T-helper 1 cell treated with Interleukin-12 subunit alpha and Interleukin-12 subunit beta and Interleukin-4 antibody, amounts not matched to agents 30 μg/mL and 1 μg/mL, for 36 hours (primary cell): ENCODE measurements around the gene EIF1AX.
"Not testable (repeated sequence)": the region's sequence is repeated elsewhere in the genome, so short reads cannot be mapped to it uniquely, and the experiment has no call there.

Experiments
- H3K27ac Mint-ChIP-seq: one replicate; pipeline ENCODE4 v1.8.0; 2021; ENCODE audit warnings: mild to moderate bottlenecking, mixed read lengths
- H3K27me3 Mint-ChIP-seq: one replicate; pipeline ENCODE4 v1.8.0; 2021; ENCODE audit warnings: low read depth, mixed read lengths
- H3K36me3 Mint-ChIP-seq: one replicate; pipeline ENCODE4 v1.8.0; 2021; ENCODE audit warnings: low read depth, mixed read lengths
- H3K4me1 Mint-ChIP-seq: one replicate; pipeline ENCODE4 v1.8.0; 2021; ENCODE audit warnings: low read depth, mixed read lengths
- H3K4me3 Mint-ChIP-seq: one replicate; pipeline ENCODE4 v1.8.0; 2021; ENCODE audit warnings: mild to moderate bottlenecking, moderate library complexity, mixed read lengths
- H3K9me3 Mint-ChIP-seq: one replicate; pipeline ENCODE4 v1.8.0; 2021; ENCODE audit warnings: mixed read lengths

The EIF1AX gene

DNA sequence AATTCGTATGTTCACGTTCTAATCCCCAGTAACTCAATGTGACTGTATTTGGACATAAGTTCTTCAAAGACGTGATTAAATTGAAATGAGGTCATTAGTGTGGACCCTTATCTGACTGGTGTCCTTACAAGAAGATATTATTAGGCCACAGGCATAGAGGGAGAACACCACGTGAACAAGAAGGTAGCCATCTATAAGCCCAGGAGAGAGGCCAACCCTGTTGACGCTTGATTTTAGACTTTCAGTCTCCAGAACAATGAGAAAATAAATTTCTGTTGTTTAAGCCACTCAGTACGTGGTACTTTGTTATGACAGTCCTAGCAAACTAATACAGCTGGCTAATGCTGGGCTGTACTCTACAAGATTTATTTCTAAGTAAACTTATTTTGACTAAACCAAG lies 1.5 kb upstream of the EIF1AX start:
- Mint-ChIP-seq H3K27ac (no peak overlapping the region), H3K9me3 (no peaks in the 10 kb centered on the region), H3K27me3 (no peaks in the 10 kb centered on the region), H3K36me3 (peaks cover 4% of the 10 kb centered on the region), H3K4me1 (peaks cover 21% of the 10 kb centered on the region), H3K4me3 (peak overlapping the region; percentile 31)

DNA sequence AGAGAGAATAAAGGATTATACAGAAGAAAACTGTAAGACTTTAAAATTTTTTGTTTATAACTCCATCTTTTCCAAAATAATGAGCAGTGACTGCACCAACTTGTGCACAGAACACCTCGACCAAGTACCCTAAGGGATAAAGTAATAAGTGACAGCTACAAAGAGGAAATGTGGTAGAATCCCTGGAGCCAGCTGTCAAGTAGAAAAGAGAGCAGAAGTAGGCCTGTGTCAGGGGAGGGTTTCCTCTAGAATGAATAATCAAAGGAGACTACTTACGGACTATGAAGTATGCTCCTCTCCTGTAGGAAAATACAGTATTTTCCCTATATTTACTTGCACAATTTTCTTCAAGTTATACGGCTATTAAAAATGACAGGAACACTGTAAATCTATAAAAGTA lies 1.2 kb downstream of the EIF1AX start:
- Mint-ChIP-seq H3K27me3 (no peaks in the 10 kb centered on the region), H3K4me3 (peak overlapping the region; percentile 86), H3K9me3 (no peaks in the 10 kb centered on the region), H3K4me1 (peaks cover 27% of the 10 kb centered on the region), H3K36me3 (peaks cover 7% of the 10 kb centered on the region), H3K27ac (peak overlapping the region; percentile 39)

DNA sequence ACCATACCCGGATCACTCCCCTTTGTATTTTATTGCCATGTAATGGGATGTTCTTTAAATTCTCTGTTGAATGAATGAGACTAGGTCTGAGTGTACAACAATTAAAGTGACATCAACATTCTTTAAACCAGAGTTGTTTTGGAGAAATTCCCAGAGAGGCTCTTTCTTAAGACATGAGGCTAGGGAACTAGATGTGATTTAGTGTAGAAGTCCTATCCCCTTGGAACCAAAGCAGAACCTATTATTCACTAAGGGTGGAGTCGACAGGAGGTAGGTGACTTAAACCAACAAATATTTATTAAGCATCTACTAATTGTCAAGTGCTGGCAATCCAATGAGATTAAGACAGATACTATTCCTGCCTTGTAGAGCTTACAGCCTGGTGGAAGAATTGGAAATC lies 1.7 kb downstream of the EIF1AX start:
- H3K9me3 Mint-ChIP-seq, result no peaks in the 10 kb centered on the region
- H3K27me3 Mint-ChIP-seq, result no peaks in the 10 kb centered on the region
- H3K4me1 Mint-ChIP-seq, result peaks cover 27% of the 10 kb centered on the region
- peaks cover 7% of the 10 kb centered on the region for H3K36me3 Mint-ChIP-seq
- H3K27ac Mint-ChIP-seq, result no peak overlapping the region
- H3K4me3 Mint-ChIP-seq, result peak overlapping the region; percentile 86

DNA sequence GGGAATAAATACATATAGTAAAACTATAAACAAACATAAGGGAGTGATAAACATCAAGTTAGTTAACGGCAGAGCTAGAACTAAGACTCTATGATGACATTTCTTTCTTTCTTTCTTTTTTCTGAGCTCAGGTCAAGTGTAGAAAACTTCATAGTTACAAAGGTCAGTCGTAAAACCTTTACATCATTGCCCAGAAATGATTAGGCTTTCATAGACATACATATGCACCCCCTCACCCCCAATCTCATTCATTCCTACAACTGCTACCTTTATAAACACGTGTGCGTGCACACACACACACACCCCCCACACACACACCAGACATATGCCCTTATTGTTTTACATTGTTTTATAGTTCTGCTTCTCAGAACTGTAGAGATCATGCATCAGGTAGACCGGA lies 5.7 kb downstream of the EIF1AX start:
- peaks cover 9% of the 10 kb centered on the region for H3K36me3 Mint-ChIP-seq
- no peak overlapping the region for H3K4me3 Mint-ChIP-seq
- H3K27ac Mint-ChIP-seq, result no peak overlapping the region
- H3K27me3 Mint-ChIP-seq, result no peaks in the 10 kb centered on the region
- no peaks in the 10 kb centered on the region for H3K9me3 Mint-ChIP-seq
- H3K4me1 Mint-ChIP-seq, result peaks cover 21% of the 10 kb centered on the region

DNA sequence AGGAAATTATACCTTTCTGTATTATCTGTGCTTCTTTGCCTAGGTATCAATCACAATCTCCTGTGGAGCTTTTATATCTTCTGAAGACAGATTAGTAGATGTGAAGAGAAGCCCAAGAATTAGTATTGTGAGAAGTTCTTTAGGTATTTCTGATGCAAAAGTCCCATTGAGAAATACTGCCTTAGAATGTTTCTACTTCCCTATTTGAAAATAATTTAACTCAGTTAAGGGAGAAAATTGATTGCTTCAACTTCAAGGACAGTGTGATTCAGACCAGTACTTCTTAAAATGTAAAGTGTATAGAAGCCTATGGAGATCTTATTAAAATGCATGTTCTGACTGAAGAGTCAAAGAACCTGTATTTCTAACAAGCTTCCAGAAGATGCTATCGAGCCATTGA lies 9.0 kb downstream of the EIF1AX start:
- Mint-ChIP-seq H3K4me3 (no peak overlapping the region), H3K27me3 (no peaks in the 10 kb centered on the region), H3K27ac (no peak overlapping the region), H3K9me3 (no peaks in the 10 kb centered on the region), H3K4me1 (peaks cover 5% of the 10 kb centered on the region), H3K36me3 (peaks cover 9% of the 10 kb centered on the region)

DNA sequence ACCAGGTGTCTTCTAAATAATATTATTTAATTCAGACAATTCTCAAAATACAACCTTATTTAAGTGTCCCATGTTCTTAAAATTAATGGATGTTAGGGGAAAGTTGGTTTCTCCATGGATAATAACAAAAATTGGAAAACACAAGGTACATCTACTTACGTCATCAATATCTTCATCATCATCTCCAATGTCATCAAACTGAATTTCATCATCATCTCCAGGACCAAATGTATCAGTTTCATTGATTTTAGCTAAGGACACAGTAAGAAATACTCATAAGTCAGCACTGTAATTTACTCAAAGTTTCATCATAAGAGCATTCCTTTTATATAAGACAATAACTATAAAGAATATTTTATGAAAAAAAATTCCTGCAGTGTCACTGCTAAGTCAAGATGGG lies 11.3 kb downstream of the EIF1AX start:
- no peaks in the 10 kb centered on the region for H3K9me3 Mint-ChIP-seq
- H3K27ac Mint-ChIP-seq, result no peak overlapping the region
- peaks cover 4% of the 10 kb centered on the region for H3K36me3 Mint-ChIP-seq
- H3K4me3 Mint-ChIP-seq, result no peak overlapping the region
- no peaks in the 10 kb centered on the region for H3K27me3 Mint-ChIP-seq
- no peaks in the 10 kb centered on the region for H3K4me1 Mint-ChIP-seq

DNA sequence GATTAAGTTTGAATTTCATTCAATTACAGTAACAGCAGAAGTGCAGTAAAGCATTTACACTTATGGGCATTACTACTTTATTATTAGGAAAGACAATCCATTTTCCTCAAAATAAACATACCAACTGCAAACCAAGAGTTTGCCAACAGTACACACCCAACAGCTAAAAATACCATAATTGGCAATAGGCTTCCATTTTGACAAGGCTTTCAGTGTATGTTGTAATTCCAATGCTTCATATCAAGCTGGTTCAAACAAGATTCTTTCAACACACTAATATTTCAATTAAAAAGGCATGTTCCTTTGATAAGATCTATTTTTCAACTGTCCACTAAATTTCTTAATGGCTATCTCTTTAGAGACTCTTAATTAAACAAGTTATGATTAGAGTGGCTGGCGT lies 12.1 kb downstream of the EIF1AX start:
- Mint-ChIP-seq H3K9me3 (no peaks in the 10 kb centered on the region), H3K4me1 (no peaks in the 10 kb centered on the region), H3K36me3 (peaks cover 4% of the 10 kb centered on the region), H3K27me3 (no peaks in the 10 kb centered on the region), H3K27ac (no peak overlapping the region), H3K4me3 (no peak overlapping the region)

DNA sequence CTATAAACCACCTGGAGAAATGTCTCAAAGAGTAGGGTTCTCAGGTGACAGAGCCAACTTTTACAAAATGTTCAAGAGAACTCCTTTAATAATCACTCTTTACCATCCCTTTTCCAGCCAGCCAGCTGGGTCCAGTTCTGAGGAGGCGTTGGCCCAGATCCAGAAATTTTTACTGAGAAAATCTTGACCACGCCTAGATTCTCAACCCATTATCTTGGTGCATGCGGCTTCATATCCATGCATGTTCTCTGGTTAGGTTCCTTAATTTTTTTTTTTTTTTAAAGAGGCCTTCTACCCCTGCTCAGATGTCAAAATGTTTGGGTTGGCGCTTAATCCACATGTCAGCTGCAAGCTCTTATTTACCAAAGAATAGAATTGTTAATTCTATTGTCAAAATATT lies 13.0 kb downstream of the EIF1AX start:
- no peaks in the 10 kb centered on the region for H3K4me1 Mint-ChIP-seq
- no peak overlapping the region for H3K27ac Mint-ChIP-seq
- H3K27me3 Mint-ChIP-seq, result no peaks in the 10 kb centered on the region
- no peaks in the 10 kb centered on the region for H3K9me3 Mint-ChIP-seq
- no peak overlapping the region for H3K4me3 Mint-ChIP-seq
- H3K36me3 Mint-ChIP-seq, result peaks cover 4% of the 10 kb centered on the region

DNA sequence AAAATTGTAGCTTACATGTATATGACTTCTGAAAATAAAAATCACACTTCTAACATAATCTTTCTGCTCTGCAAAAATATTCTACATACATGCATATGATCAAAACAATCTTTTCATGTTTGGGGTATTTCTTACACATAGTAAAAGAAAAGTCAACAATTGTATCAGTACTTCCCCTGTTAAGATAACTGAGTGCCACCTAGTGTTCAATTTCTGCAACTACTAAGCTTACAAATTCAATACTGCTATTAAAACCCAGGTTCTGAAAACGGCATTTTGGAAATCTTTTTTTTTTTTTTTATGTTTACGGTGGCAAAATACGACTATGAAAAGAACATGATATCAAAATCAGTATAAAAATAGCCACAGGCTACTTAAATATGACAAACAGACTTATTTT lies 14.2 kb downstream of the EIF1AX start:
- H3K36me3 Mint-ChIP-seq, H3K9me3 Mint-ChIP-seq, H3K27ac Mint-ChIP-seq, H3K27me3 Mint-ChIP-seq, H3K4me3 Mint-ChIP-seq, H3K4me1 Mint-ChIP-seq: not testable (repeated sequence)

DNA sequence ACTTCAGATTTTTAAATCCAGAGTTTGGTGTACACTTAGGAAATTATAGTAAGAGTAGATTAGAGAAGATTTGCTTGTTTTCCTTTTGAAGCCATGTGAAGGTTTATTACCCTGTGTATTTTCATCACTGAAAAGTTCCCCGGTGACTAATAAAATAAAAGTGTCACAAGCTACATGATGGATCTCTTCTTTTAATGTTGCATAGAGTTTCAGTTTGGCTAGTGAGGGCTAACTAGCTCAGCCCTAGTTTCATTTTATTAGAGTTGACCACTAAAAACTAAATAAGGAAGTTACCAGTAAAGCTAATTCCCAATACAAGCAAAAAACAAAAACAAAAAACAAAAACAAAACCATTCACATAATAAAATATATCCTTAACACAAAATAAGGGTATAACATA lies 14.8 kb downstream of the EIF1AX start:
- not testable (repeated sequence) for H3K27ac Mint-ChIP-seq, H3K27me3 Mint-ChIP-seq, H3K36me3 Mint-ChIP-seq, H3K4me3 Mint-ChIP-seq, H3K4me1 Mint-ChIP-seq, H3K9me3 Mint-ChIP-seq

DNA sequence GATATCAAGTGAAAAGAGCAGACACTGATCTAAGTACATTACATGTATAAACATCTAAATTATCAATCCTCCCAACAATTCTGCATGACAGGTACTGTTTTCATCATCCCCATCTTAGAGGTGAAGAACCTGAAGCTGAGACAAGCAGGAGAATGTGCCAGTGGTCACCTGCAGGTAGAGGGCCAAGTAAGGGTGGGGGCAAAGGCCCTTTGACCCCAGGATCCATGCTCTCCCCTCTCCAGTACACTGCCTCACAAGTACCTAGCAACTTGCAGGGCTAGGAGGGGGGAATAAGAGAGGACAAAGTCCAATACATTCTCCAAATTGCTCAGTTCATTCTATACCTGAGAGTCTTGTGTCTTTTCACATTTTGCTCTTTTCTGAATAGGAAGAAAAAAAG lies 16.7 kb downstream of the EIF1AX start:
- Mint-ChIP-seq H3K27ac (no peak overlapping the region), H3K9me3 (no peaks in the 10 kb centered on the region), H3K36me3 (no peaks in the 10 kb centered on the region)

DNA sequence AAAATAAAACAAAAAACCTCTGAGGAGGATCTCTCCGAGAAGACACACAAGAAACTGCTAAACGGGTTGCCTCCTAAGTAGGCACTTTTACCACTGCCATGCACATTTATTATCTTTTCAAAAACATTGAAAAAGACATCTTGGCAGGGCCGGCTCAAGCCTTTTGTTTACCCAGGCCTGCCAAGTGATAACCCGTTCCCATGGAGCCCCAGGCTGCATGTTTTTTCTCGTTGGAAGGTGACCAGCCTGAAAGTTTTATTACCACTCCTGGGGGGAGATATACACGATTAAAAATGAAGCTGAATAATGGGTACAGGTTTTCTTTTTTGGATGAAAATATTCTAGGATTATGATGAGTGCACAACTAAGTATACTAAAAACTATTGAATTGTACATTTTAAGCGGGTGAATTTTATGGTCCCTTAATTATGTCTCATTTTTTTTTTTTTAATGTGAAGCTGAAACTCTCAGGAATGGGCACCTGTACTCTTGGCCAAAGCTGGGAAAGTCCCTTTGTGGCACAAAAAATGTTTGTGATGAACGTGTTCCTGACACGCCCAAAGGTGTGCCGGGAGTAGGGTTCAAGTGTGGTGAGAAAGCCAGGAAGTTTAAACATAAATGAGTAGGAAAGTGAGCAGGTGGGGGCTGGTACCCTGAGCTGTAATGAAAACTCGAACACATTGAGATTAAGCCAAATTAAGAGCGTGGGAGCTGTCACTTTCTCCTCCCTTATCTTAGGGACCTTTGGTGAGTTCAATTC lies 23.4 kb downstream of the EIF1AX start:
- Mint-ChIP-seq H3K27ac (no peak overlapping the region), H3K4me1 (peaks cover 8% of the 10 kb centered on the region), H3K4me3 (no peak overlapping the region), H3K9me3 (no peaks in the 10 kb centered on the region), H3K36me3 (no peaks in the 10 kb centered on the region), H3K27me3 (peaks cover 20% of the 10 kb centered on the region)

More for the DNA sequence above, 16.7 kb downstream of the EIF1AX start:
- no peaks in the 10 kb centered on the region for H3K4me1 Mint-ChIP-seq
- no peak overlapping the region for H3K4me3 Mint-ChIP-seq
- H3K27me3 Mint-ChIP-seq, result no peaks in the 10 kb centered on the region

DNA sequence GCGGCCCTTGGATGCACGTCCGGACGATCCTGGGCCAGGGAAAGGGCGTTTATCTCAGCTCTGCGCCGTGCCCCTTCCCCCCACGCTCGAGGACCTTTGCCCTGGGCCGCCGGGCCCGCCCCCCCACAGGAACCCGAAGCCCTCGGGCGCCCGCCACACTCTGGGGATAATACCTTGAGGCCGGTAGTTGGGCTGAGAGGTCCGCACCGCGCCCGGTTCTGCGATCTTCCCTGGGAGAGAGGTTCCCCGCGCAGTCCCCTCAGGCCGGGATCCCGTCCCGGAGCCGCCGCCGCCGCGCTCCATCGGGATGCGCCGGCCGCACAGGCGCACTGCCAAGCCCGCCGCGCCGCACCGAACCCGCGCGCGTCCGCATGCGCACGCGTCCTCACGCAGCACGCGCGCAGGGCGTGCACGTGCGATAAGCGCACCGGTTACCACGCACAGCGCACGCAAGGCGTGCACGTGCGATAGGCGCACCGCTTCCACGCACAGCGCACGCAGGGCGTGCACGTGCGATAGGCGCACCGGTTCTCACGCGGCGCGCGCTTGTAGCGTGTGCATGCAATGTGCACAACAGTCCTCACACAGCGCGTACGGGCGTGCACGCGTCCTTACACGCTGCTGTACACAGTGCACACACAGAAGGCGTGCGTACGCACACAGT lies 24.9 kb downstream of the EIF1AX start, which contains the start of gene MAP7D2:
Gene MAP7D2 (minus strand): TSS at position 331 of the 664 bp plus-strand sequence. CDS start 28 bp downstream, at position 303.
- Mint-ChIP-seq H3K4me3 (peak within 1 kb of the TSS; percentile 21), H3K9me3 (no peaks in the 10 kb centered on the region), H3K27me3 (peaks cover 20% of the 10 kb centered on the region), H3K27ac (no peak within 1 kb of the TSS), H3K4me1 (peaks cover 8% of the 10 kb centered on the region), H3K36me3 (no peaks in the 10 kb centered on the region)

DNA sequence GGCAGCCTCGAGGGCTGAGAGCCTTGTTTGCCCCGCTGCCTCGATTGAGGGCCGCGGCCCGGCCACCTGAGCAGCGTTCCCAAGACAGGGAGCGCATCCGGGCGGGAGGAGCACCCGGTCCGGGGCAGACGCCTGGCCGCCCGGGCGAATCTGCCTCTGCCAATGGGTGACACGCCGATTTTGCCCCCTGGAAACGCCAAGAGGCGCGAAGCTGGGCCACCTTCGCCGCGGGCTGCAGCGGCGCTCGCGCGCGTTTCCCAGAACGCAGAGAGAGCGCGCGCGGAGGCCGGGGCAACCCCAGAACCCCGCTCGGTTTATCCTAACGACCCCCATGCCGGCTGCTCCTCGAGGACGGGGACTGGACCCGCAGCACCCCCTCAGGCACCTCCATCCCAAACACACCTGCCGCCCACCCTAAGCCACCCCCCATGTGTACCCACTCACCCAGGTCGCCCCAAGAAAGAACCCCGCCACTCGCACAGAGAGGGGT lies 25.5 kb downstream of the EIF1AX start:
- H3K27me3 Mint-ChIP-seq, result peaks cover 20% of the 10 kb centered on the region
- H3K27ac Mint-ChIP-seq, result no peak overlapping the region
- no peaks in the 10 kb centered on the region for H3K36me3 Mint-ChIP-seq
- peaks cover 8% of the 10 kb centered on the region for H3K4me1 Mint-ChIP-seq
- peak overlapping the region; percentile 21 for H3K4me3 Mint-ChIP-seq
- H3K9me3 Mint-ChIP-seq, result no peaks in the 10 kb centered on the region

DNA sequence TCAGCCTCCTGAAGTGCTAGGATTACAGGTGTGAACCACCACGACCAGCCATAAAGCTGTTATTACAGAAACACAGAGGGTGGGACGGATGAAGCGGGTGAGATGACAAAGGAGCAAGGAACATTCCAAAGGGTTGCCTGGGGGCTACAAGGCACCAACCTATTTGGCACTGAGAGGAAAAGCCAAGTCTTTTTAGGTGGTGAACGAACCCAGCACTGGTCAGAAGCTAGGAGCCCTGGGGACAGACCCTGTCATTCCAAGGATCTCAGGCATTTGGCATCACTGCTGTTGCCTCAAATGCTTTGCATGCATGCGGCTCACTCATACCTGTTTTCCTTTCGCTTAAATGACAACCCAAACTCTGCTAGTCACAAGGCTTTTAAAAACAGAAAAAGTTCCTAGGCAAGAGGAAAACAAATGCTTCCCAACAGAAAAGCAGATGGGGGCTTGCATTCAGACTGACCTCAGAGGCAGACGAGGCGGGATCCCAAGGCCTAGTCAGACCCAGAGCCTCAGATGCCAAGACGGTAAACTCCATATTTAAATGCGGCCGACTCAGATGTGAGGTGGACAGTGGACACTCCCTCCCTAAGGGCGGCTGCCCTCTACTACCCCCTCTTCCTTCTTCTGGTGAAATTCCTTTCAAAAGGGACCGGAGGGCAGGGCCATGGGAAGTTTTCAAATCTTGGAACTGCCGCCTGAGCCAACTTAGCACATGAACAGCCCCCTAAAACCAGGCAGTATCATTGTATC lies 29.4 kb downstream of the EIF1AX start:
- no peak overlapping the region for H3K4me3 Mint-ChIP-seq
- no peaks in the 10 kb centered on the region for H3K4me1 Mint-ChIP-seq
- H3K36me3 Mint-ChIP-seq, result no peaks in the 10 kb centered on the region
- H3K27ac Mint-ChIP-seq, result no peak overlapping the region
- H3K9me3 Mint-ChIP-seq, result no peaks in the 10 kb centered on the region
- peaks cover 19% of the 10 kb centered on the region for H3K27me3 Mint-ChIP-seq
